Activated naive CD4-positive, alpha-beta T cell treated with Interleukin-2 at 50 U/mL for 16 hours (primary cell): Measurements from ENCODE around the gene MRPS18C.
"Not testable (repeated sequence)": the region's sequence is repeated elsewhere in the genome, so short reads cannot be mapped to it uniquely, and the experiment has no call there.

Experiments
- DNase-seq: peaks from one replicate; pipeline ENCODE4 v3.0.0-alpha.2; 2020

The MRPS18C gene

GRCh38 chr4:83501671-83502070 lies 45.8 kb downstream of the MRPS18C start:
- not testable (repeated sequence) for DNase-seq

GRCh38 chr4:83503974-83504373 lies 48.1 kb downstream of the MRPS18C start:
- DNase-seq: peak; percentile 10

- DNase-seq: no peak
Measured at GRCh38 chr4:83504503-83504902, 48.6 kb downstream of the MRPS18C start.

GRCh38 chr4:83504996-83505395 lies 49.1 kb downstream of the MRPS18C start:
- no peak for DNase-seq

GRCh38 chr4:83509156-83509585 lies 53.3 kb downstream of the MRPS18C start:
- DNase-seq: peak; percentile 53

GRCh38 chr4:83510442-83510841 lies 54.6 kb downstream of the MRPS18C start:
- DNase-seq: no peak
